K562 (cell line): ENCODE results near the gene PSMD11. TPM values are rescaled to one million over a fixed set of nuclear protein-coding genes. Genes with fewer than 3 reads are reported as not detected.

Source experiments
- CBX2 ChIP-seq: fragments of 200-600 bp; sonication (generic); IDR thresholded peaks from one replicate; pipeline ENCODE4 v1.6.1; 2012; ENCODE audit warnings: mild to moderate bottlenecking, low read length, inconsistent platforms; ENCODE audit not compliant: insufficient read depth, poor library complexity, severe bottlenecking
- CTBP1 ChIP-seq: fragments of 450-650 bp; IDR thresholded peaks from 2 replicates; pipeline ENCODE4 v1.6.1; 2016; ENCODE audit warnings: borderline replicate concordance
- ERF ChIP-seq: fragments of 450-650 bp; formaldehyde crosslinking; IDR thresholded peaks from 2 replicates; pipeline ENCODE4 v1.4.0; 2020; ENCODE audit warnings: mild to moderate bottlenecking, mixed read lengths
- POLR2G ChIP-seq: fragments of 200-400 bp; formaldehyde crosslinking; IDR thresholded peaks from 2 replicates; pipeline ENCODE4 v1.6.1; 2017; ENCODE audit warnings: low read depth, mild to moderate bottlenecking, antibody characterized with exemption, low read length, moderate library complexity
- RB1 ChIP-seq: fragments of 450-650 bp; IDR thresholded peaks from 2 replicates; pipeline ENCODE4 v1.6.1; 2017; ENCODE audit warnings: low read depth, mild to moderate bottlenecking
- RBM25 ChIP-seq: fragments of 200-400 bp; formaldehyde crosslinking; IDR thresholded peaks from 2 replicates; pipeline ENCODE4 v1.6.1; 2018; ENCODE audit warnings: low read length, low read depth, moderate library complexity; ENCODE audit not compliant: severe bottlenecking
- SIN3B ChIP-seq: fragments of 450-650 bp; IDR thresholded peaks from 2 replicates; pipeline ENCODE4 v1.6.1; 2017; ENCODE audit warnings: low read depth, mild to moderate bottlenecking, moderate library complexity
- TAF1 ChIP-seq: IDR thresholded peaks from 2 replicates; pipeline ENCODE4 v1.6.1; 2011; ENCODE audit warnings: mild to moderate bottlenecking, low read length, moderate library complexity; ENCODE audit not compliant: insufficient read depth, control insufficient read depth, severe bottlenecking; ENCODE audit errors: extremely low read depth
- ZBTB7A ChIP-seq: IDR thresholded peaks from 2 replicates; pipeline ENCODE4 v1.6.1; 2011; ENCODE audit warnings: low read depth, mild to moderate bottlenecking, low read length, moderate library complexity, borderline replicate concordance; ENCODE audit not compliant: control insufficient read depth
- ZNF175 ChIP-seq: fragments of 200-800 bp; sonication (Bioruptor generic); IDR thresholded peaks from 2 replicates; pipeline ENCODE4 v1.6.1; 2016; ENCODE audit warnings: low read depth, mild to moderate bottlenecking, missing genetic modification characterization, missing compliant biosample characterization
- ZNF644 ChIP-seq: fragments of 200-800 bp; sonication (Bioruptor generic); IDR thresholded peaks from 2 replicates; pipeline ENCODE4 v1.6.1; 2016; ENCODE audit warnings: low read depth, missing genetic modification characterization, missing compliant biosample characterization
- polyA plus RNA-seq, 8 experiments: library from polyadenylated mRNA; depleted of rRNA in 4 of 8; stranded (reverse) in 5 of 8; unstranded in 3 of 8; fragments of >200 nt; fragmentation: Nextera tagmentation in 2 of 8; fragmentation: Illumina TruSeq in 1 of 8; extraction: Ambion mirVana in 2 of 8; extraction: Trizol in 1 of 8; gene quantifications; 2 replicates each; pipeline versions ENCODE4 v1.2.1 to v1.2.3, GENCODE V29; 2011 to 2014; ENCODE audit warnings: inconsistent platforms in 1 of 8, missing spikeins in 1 of 8
- total RNA-seq, 7 experiments: library from RNA; depleted of rRNA in 6 of 7; stranded (reverse); fragments of >200 nt in 6 of 7; fragmentation: Illumina TruSeq in 2 of 7; extraction: Trizol in 2 of 7; gene quantifications; 2 replicates each; pipeline versions ENCODE4 v1.2.1 to v1.2.3, GENCODE V29; 2011 to 2021; ENCODE audit warnings: low replicate concordance in 1 of 7
- TF ChIP-seq, protein P1 (sequence below): fragments of 200-800 bp; sonication (Bioruptor generic); IDR thresholded peaks from 2 replicates; pipeline ENCODE4 v1.6.1; 2017; ENCODE audit warnings: missing genetic modification characterization, missing compliant biosample characterization
- TF ChIP-seq, protein P2 (sequence below): IDR thresholded peaks from 2 replicates; pipeline ENCODE4 v1.6.1; 2011; ENCODE audit warnings: borderline replicate concordance, low read depth, mild to moderate bottlenecking, moderate library complexity, low read length; ENCODE audit not compliant: insufficient read depth, poor library complexity, severe bottlenecking
- TF ChIP-seq, protein P3 (sequence below), 2 experiments: fragments of 200-800 bp in 1 of 2; sonication (Bioruptor generic) in 1 of 2; sonication (generic) in 1 of 2; formaldehyde crosslinking in 1 of 2; IDR thresholded peaks in 1 of 2; conservative IDR thresholded peaks in 1 of 2; 2 replicates each; pipeline versions ENCODE4 v1.5.0 to v1.6.1; 2016 to 2020; ENCODE audit warnings: missing compliant biosample characterization in 1 of 2, missing genetic modification characterization in 1 of 2, missing genetic modification reagents in 1 of 2
- TF ChIP-seq, protein P4 (sequence below): fragments of 200-800 bp; sonication (Bioruptor generic); IDR thresholded peaks from 2 replicates; pipeline ENCODE4 v1.6.1; 2017; ENCODE audit warnings: missing genetic modification characterization, missing compliant biosample characterization

Gene PSMD11
- total and polyA plus RNA-seq, 9 of the 15 experiments (the other 6 are each of a cell fraction or from before 2014, with no cell fraction given) = 104 to 378 (median 158) TPM

DNA sequence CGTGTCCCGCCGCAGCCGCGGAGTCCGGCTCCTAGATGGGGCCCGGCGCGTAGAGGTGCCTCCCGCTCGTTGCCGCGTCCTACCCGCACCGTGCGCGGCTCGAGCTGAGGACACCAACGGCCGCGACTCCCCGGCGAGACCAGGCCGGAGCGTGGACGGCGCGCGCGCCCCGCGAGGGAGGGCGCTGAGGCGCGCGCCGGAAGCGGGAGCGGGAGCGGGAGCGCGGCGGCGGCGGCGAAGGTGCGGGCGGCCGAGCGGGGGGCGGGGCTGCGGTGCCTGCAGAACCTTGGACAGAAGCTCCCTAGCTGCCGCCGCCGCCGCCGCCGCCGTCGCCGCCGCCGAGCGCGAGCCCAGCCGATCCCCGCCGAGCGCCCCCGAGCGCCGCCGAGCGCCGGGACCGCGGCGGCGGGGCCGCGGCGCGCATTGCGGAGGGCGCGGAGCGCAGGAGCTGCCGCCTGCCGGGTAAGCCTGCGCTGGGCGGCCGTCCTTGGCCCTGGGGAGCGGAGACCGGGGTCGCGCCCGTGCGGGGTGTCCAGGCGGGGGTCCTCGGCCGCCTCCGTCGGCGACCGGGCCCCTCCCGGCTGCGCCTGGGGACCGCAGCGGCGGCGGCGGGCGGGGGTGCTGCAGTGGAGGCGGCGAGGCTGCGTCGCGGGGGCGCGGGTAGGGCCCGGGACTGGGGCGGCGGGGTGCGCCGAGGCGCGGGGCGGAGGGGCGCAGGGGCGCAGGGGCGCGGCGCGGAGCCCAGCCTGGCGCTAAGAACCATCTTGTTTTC is 42.6 kb downstream of the PSMD11 start, which contains the start of gene CDK5R1 (continued):
- TF ChIP-seq RBM25 (no peak), CBX2 (no peak), POLR2G (peak; percentile 78), RB1 (peak; percentile 6; the same call in 1 of the 2 replicates), CTBP1 (peak; percentile 96; the same call in 1 of the 2 replicates), ZNF175 (0 out of 2 replicates have a peak, but pooled peaks have one; percentile 47), ZBTB7A (0 out of 2 replicates have a peak, but pooled peaks have one; percentile 64), ZNF644 (tag) (0 out of 2 replicates have a peak, but pooled peaks have one; percentile 59), TAF1 (peak; percentile 21), SIN3B (0 out of 2 replicates have a peak, but pooled peaks have one; percentile 29), ERF (0 out of 2 replicates have a peak, but pooled peaks have one; percentile 31)
- TF ChIP-seq, protein P1, sequence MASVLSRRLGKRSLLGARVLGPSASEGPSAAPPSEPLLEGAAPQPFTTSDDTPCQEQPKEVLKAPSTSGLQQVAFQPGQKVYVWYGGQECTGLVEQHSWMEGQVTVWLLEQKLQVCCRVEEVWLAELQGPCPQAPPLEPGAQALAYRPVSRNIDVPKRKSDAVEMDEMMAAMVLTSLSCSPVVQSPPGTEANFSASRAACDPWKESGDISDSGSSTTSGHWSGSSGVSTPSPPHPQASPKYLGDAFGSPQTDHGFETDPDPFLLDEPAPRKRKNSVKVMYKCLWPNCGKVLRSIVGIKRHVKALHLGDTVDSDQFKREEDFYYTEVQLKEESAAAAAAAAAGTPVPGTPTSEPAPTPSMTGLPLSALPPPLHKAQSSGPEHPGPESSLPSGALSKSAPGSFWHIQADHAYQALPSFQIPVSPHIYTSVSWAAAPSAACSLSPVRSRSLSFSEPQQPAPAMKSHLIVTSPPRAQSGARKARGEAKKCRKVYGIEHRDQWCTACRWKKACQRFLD (CRISPR knock-in tag) = peak; percentile 72; the same call in 1 of the 2 replicates
- TF ChIP-seq, protein P2, sequence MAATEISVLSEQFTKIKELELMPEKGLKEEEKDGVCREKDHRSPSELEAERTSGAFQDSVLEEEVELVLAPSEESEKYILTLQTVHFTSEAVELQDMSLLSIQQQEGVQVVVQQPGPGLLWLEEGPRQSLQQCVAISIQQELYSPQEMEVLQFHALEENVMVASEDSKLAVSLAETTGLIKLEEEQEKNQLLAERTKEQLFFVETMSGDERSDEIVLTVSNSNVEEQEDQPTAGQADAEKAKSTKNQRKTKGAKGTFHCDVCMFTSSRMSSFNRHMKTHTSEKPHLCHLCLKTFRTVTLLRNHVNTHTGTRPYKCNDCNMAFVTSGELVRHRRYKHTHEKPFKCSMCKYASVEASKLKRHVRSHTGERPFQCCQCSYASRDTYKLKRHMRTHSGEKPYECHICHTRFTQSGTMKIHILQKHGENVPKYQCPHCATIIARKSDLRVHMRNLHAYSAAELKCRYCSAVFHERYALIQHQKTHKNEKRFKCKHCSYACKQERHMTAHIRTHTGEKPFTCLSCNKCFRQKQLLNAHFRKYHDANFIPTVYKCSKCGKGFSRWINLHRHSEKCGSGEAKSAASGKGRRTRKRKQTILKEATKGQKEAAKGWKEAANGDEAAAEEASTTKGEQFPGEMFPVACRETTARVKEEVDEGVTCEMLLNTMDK = peak; percentile 9
- TF ChIP-seq, protein P3, sequence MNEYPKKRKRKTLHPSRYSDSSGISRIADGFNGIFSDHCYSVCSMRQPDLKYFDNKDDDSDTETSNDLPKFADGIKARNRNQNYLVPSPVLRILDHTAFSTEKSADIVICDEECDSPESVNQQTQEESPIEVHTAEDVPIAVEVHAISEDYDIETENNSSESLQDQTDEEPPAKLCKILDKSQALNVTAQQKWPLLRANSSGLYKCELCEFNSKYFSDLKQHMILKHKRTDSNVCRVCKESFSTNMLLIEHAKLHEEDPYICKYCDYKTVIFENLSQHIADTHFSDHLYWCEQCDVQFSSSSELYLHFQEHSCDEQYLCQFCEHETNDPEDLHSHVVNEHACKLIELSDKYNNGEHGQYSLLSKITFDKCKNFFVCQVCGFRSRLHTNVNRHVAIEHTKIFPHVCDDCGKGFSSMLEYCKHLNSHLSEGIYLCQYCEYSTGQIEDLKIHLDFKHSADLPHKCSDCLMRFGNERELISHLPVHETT (CRISPR knock-in tag; conservative IDR thresholded peaks at IDR 0.05 in 1 of 2, IDR thresholded peaks at IDR 0.05 in 1 of 2) = peak in 1 of 2 experiments; percentile 73; a peak in 2 of 4 replicates
- TF ChIP-seq, protein P4, sequence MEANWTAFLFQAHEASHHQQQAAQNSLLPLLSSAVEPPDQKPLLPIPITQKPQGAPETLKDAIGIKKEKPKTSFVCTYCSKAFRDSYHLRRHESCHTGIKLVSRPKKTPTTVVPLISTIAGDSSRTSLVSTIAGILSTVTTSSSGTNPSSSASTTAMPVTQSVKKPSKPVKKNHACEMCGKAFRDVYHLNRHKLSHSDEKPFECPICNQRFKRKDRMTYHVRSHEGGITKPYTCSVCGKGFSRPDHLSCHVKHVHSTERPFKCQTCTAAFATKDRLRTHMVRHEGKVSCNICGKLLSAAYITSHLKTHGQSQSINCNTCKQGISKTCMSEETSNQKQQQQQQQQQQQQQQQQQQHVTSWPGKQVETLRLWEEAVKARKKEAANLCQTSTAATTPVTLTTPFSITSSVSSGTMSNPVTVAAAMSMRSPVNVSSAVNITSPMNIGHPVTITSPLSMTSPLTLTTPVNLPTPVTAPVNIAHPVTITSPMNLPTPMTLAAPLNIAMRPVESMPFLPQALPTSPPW (CRISPR knock-in tag) = peak; percentile 59; the same call in 1 of the 2 replicates
